GM18519 (cell line): Measurements from ENCODE around the gene DDX51.

Experiments used
- ATAC-seq: cut with Tn5 transposase; IDR thresholded peaks from one replicate; pipeline ENCODE4 v1.9.1; 2021; ENCODE audit warnings: mild to moderate bottlenecking, moderate library complexity; ENCODE audit not compliant: unreplicated experiment, low FRiP score

The DDX51 gene

GRCh38 chr12:132169376-132169775, 25.3 kb upstream of the DDX51 start:
- no peak for ATAC-seq

- no peak for ATAC-seq
Observed at GRCh38 chr12:132168311-132169031, 24.4 kb upstream of the DDX51 start.

- ATAC-seq: no peak
Observed at GRCh38 chr12:132167611-132168310, 23.6 kb upstream of the DDX51 start.

GRCh38 chr12:132166801-132167591, 22.9 kb upstream of the DDX51 start:
- ATAC-seq: no peak

- no peak for ATAC-seq
Observed at GRCh38 chr12:132166093-132166492, 22.0 kb upstream of the DDX51 start.

- no peak for ATAC-seq
Observed at GRCh38 chr12:132165584-132165983, 21.5 kb upstream of the DDX51 start.

- no peak for ATAC-seq
Observed at GRCh38 chr12:132164426-132164825, 20.3 kb upstream of the DDX51 start.

- ATAC-seq: no peak
Observed at GRCh38 chr12:132163911-132164288, 19.8 kb upstream of the DDX51 start.

- no peak for ATAC-seq
Observed at GRCh38 chr12:132163041-132163910, 19.2 kb upstream of the DDX51 start.

GRCh38 chr12:132162508-132163031, 18.5 kb upstream of the DDX51 start:
- no peak for ATAC-seq

GRCh38 chr12:132161796-132162507, 17.8 kb upstream of the DDX51 start:
- ATAC-seq: no peak

- ATAC-seq: no peak
Observed at GRCh38 chr12:132161036-132161781, 17.1 kb upstream of the DDX51 start.

GRCh38 chr12:132160601-132161035, 16.5 kb upstream of the DDX51 start:
- no peak for ATAC-seq

GRCh38 chr12:132160016-132160415, 15.9 kb upstream of the DDX51 start:
- no peak for ATAC-seq

GRCh38 chr12:132159555-132160003, 15.5 kb upstream of the DDX51 start:
- no peak for ATAC-seq

- ATAC-seq: no peak
Observed at GRCh38 chr12:132158677-132159554, 14.8 kb upstream of the DDX51 start.

- ATAC-seq: no peak
Observed at GRCh38 chr12:132157733-132158409, 13.8 kb upstream of the DDX51 start.
